ENCODE data around the gene TEP1.
"Not testable (repeated sequence)": the region's sequence is repeated elsewhere in the genome, so short reads cannot be mapped to it uniquely, and the experiment has no call there.

The TEP1 gene

GRCh38 chr14:20386276-20386855 lies 26.9 kb downstream of the TEP1 start:
- no peak for ATAC-seq
- DNase-seq = no peak

GRCh38 chr14:20384886-20385285 lies 28.4 kb downstream of the TEP1 start:
- ATAC-seq (no peak), DNase-seq (no peak)

GRCh38 chr14:20384321-20384720 lies 29.0 kb downstream of the TEP1 start:
- DNase-seq (no peak), ATAC-seq (no peak)

GRCh38 chr14:20383636-20384035 lies 29.7 kb downstream of the TEP1 start:
- no peak for ATAC-seq
- no peak for DNase-seq

- DNase-seq (no peak), ATAC-seq (no peak)
Observed at GRCh38 chr14:20383032-20383431, 30.3 kb downstream of the TEP1 start.

- no peak for DNase-seq
Observed at GRCh38 chr14:20382526-20382925, 30.8 kb downstream of the TEP1 start.

GRCh38 chr14:20381341-20381740 lies 32.0 kb downstream of the TEP1 start:
- DNase-seq (no peak), ATAC-seq (no peak)

More at GRCh38 chr14:20382526-20382925, 30.8 kb downstream of the TEP1 start:
- ATAC-seq = no peak

- ATAC-seq = peak; percentile 48
- no peak for DNase-seq
Observed at GRCh38 chr14:20380681-20381080, 32.6 kb downstream of the TEP1 start.

GRCh38 chr14:20379743-20380142 lies 33.6 kb downstream of the TEP1 start:
- ATAC-seq (no peak), DNase-seq (no peak)

- no peak for DNase-seq
- ATAC-seq = no peak
Observed at GRCh38 chr14:20377171-20377570, 36.1 kb downstream of the TEP1 start.

GRCh38 chr14:20376071-20376588 lies 37.2 kb downstream of the TEP1 start:
- DNase-seq (no peak), ATAC-seq (no peak)

GRCh38 chr14:20375471-20375870 lies 37.8 kb downstream of the TEP1 start:
- ATAC-seq (no peak), DNase-seq (no peak)

- no peak for ATAC-seq
- no peak for DNase-seq
Observed at GRCh38 chr14:20372796-20373195, 40.5 kb downstream of the TEP1 start.

- DNase-seq (no peak), ATAC-seq (no peak)
Observed at GRCh38 chr14:20365928-20366327, 47.4 kb downstream of the TEP1 start.

GRCh38 chr14:20358474-20358873 lies 54.8 kb downstream of the TEP1 start:
- ATAC-seq, DNase-seq: not testable (repeated sequence)

GRCh38 chr14:20356422-20356821 lies 56.9 kb downstream of the TEP1 start:
- ATAC-seq (no peak), DNase-seq (no peak)

GRCh38 chr14:20350860-20351259 lies 62.4 kb downstream of the TEP1 start:
- DNase-seq (no peak), ATAC-seq (no peak)

- ATAC-seq = no peak
- no peak for DNase-seq
Observed at GRCh38 chr14:20350282-20350681, 63.0 kb downstream of the TEP1 start.

- no peak for ATAC-seq
- DNase-seq = no peak
Observed at GRCh38 chr14:20347747-20348146, 65.6 kb downstream of the TEP1 start.

GRCh38 chr14:20346713-20347112 lies 66.6 kb downstream of the TEP1 start:
- ATAC-seq (no peak), DNase-seq (no peak)

- DNase-seq (no peak), ATAC-seq (no peak)
Observed at GRCh38 chr14:20345366-20345765, 67.9 kb downstream of the TEP1 start.

GRCh38 chr14:20343862-20344220 lies 69.5 kb downstream of the TEP1 start:
- ATAC-seq = no peak
- no peak for DNase-seq

GRCh38 chr14:20343092-20343861 lies 70.0 kb downstream of the TEP1 start, which contains the start of gene PARP2:
TSS of gene PARP2 (plus strand) at chr14:20343635. CDS start at chr14:20343642, 7 bp downstream.
- peak; percentile 97 for DNase-seq
- peak; percentile 99 for ATAC-seq

- no peak for DNase-seq
- no peak for ATAC-seq
Observed at GRCh38 chr14:20341646-20342045, 71.7 kb downstream of the TEP1 start.
